CD4-positive, alpha-beta T cell treated with Interleukin-4 for 1 hour (primary cell): Measurements from ENCODE around the gene SLC6A4.
"Not testable (repeated sequence)": the region's sequence is repeated elsewhere in the genome, so short reads cannot be mapped to it uniquely, and the experiment has no call there.

Source experiments
- DNase-seq, 2 donors: peaks; one replicate each; pipeline ENCODE4 v3.0.0-alpha.2; 2020 to 2022

Gene SLC6A4

GRCh38 chr17:30238003-30238344 is 2.5 kb upstream of the SLC6A4 start:
- DNase-seq, result no peak

GRCh38 chr17:30237296-30238002 is 2.0 kb upstream of the SLC6A4 start:
- no peak for DNase-seq

DNA sequence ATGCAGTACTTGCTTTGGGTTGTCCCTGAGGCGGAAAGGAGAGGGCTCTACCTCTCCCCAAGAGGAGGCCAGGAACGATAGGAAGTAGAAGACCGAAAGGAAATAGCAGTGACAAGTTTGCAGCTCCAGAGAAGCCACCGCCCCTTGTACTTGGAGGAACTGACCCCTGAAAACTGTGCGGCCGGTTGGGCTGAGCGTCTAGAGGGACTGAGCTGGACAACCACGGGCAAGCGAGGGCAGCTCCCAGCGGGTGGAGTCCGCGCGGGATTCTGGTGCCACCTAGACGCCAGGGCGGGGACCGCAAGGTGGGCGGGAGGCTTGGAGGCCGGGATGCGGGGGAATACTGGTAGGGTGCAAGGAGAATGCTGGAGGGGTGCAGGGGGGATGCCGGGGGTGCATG is 1.3 kb upstream of the SLC6A4 start:
- DNase-seq, result peak; percentile 2 to 18

- DNase-seq, result no peak
Observed at GRCh38 chr17:30236297-30236624, 764 bp upstream of the SLC6A4 start.

- DNase-seq, result no peak
Observed at GRCh38 chr17:30234964-30235363, 533 bp downstream of the SLC6A4 start.

DNA sequence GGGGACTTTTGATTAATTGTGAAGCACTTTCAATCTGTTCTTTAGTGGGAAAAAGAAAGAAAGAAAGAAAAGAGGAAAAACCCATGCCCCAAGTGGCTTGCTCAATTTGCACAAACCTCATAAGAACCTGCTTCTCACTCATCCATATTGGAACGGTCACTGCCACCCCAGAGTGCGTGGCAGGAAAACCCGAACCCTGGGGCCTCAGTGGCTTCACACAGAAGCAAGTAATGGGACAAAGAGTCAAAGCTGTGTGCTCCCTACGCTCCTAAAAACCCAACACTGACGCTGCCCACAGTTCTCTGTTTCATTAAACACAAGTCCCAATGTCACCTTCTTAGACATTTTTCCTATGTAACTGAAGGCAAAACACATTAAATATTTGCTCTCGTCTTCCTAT is 1.2 kb downstream of the SLC6A4 start:
- DNase-seq, result no peak

- no peak for DNase-seq
Observed at GRCh38 chr17:30232824-30233427, 2.6 kb downstream of the SLC6A4 start.

DNA sequence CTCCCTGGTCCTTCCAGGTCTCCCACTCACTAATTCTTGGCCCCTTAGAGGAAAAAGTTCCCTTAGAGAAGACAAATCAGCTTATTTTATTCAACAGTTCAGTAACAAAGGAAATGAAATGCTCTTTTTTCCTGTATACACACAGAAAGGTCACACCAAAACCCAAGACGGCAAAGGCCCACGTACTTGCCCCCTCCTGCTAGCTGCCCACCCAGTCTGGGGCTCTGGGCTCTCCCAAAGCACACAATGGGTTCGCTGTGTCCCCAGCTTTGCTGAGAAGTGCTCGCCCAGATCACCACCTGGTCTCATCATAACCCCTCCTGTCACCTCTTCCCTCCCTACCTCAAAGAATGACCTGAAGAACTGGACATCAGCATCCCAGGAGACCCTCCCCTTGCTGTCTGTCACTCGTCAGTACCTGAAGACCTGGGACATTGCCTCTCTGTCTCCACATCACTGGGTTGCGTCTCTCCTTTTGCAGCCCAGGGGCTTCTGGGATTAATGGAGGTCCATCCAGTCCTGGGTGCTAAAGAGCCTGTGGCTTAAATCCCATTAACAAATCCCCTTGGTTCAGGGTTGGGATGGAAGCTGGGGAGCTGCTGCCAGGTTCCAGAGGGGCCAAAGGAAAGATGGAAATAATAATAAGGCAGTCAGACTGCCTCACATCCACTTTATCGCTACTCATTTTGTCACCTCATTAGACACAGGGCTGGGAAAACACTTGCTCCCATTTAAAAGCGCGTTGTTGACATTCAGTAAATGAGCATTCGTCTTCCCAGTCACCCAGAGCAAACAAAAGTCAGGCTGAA is 3.3 kb downstream of the SLC6A4 start:
- DNase-seq, result no peak

DNA sequence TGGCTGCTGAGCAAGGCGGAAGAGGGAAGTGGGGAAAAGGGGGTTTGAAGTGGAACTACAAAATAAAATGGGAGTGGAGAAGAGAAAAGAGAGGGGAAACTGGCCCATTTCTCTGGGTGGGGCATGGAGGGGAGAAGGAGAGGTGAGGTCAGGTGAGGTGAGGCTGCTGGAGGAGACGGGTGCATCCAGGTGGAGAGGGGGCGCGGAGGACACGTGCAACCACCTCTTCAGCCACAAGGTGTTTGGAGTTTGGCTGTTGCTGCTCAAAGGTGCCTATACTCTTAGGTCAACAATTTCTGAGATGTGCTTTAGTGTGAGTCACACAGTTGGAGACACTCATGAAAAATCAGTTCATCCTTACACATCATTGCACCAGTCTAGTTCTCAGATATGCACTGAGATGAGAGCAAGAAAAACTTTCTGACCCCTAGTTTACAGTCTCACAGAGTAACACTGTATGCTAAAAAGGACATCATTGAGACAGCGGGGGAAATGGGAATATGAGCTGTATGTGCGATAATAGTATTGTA is 4.8 kb downstream of the SLC6A4 start:
- no peak for DNase-seq

DNA sequence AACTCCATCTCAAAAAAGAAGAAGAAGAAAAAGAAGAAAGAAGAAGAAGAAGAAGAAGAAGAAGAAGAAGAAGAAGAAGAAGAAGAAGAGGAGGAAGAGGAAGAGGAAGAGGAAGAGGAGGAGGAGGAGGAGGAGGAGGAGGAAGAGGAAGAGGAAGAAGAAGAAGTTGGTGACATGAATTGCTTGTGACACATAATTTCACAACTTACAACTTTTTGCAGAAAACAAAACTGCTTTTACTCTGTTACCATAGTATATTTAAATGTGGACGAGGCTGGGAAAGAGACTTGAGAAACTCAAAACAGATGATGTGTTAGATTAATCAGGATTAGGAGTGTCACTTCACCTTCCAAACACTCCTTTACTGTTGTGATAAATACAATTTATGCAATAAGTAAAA is 5.5 kb downstream of the SLC6A4 start:
- DNase-seq, result not testable (repeated sequence)

GRCh38 chr17:30229012-30229411 is 6.5 kb downstream of the SLC6A4 start:
- no peak for DNase-seq

GRCh38 chr17:30228011-30228410 is 7.5 kb downstream of the SLC6A4 start:
- DNase-seq, result no peak

DNA sequence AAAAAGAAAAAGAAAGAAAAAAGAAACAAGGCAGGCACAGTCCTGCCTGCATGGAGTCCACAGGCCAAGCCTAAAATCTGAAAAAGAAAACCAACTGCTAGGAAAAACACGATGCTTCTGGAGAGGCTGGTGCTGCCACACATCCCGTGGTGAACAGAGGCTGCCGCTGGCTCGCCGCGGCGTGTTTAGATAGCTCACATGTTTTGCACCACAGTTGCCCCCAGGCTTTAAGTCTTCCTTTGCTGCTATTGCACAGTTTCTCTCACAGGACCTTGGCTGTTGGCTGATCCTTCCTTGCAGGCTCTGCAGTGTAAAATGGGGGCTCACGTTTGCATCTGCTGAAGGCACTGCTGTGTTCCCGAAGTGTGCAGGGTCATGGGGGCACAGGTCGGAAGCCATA is 8.6 kb downstream of the SLC6A4 start:
- DNase-seq, result no peak

GRCh38 chr17:30225919-30226553 is 9.5 kb downstream of the SLC6A4 start:
- no peak for DNase-seq

GRCh38 chr17:30225112-30225511 is 10.4 kb downstream of the SLC6A4 start:
- DNase-seq, result no peak

GRCh38 chr17:30224419-30224960 is 11.0 kb downstream of the SLC6A4 start:
- DNase-seq, result no peak

DNA sequence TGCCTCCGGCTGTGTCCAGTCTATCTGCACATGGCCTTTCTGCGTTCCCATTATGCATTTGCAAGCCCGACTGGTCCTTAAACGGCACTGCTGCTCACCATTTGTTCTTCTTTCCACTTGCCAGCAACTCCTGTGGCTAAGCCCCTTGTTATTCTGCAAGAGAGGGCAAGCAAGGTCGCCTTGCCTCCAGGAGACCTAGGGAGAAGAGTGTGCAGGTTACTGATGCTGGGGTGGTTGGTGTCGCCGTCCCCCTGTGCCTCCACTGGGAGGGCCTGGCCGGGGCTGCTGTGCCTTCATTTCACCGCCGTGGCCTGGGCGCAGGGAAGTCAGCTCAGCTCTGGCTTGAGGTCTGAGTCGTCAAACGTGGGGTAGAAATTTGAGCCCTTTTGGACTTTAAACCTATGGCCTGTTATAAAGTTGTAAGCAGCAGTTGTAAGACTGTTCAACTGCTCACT is 12.7 kb downstream of the SLC6A4 start:
- DNase-seq, result no peak

- no peak for DNase-seq
Observed at GRCh38 chr17:30222251-30222650, 13.2 kb downstream of the SLC6A4 start.

DNA sequence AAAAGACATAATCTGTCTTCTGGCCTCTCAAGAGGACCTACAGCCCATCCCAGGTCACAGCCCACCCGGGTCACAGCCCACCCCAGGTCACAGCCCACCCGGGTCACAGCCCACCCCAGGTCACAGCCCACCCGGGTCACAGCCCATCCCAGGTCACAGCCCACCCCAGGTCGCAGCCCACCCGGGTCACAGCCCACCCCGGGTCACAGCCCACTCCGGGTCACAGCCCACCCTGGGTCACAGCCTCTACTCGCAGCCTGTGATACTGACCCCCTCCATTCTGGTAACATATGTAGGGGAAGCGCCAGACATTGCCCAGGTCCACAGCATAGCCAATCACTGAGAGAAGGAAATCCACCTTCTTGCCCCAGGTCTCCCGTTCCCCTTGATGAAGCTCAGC is 14.2 kb downstream of the SLC6A4 start:
- no peak for DNase-seq

DNA sequence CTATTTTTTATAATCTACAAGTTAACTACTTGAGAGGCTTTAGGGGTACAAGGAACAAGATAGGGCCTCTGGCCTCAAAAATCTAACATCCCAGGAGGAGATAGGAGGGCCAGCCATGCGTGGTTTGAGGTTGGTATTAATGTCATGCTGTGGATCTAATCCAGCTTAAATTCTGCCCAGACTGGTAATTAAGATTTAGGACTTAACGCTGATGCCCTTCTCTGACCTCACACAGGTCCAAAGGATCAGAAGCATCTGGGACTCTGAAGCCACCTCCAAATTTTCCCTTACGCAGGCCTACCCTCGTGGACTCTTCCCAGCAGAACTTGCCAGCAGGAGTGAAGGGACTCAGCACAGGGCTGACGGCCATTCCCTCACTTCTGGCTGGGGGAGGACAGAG is 15.1 kb downstream of the SLC6A4 start:
- DNase-seq, result no peak

GRCh38 chr17:30219833-30220232 is 15.7 kb downstream of the SLC6A4 start:
- DNase-seq, result no peak

DNA sequence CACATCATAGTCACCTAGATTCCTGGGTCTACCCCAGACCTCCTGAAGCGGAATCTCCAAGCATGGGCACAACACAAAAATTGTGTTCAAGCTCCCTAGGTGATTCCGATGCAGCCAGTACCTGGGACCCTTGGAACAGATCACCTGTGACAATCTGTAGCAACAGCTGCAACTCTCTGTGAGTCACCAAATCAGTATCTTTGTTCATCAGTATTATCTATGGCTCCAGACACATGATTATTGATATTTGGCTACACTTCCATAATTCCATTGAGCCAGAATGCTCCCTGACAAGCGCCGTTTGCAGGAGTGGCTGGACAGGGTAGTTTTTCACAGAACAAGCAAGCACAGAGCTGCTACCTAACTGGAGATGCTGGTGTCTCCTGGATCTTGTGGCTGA is 16.2 kb downstream of the SLC6A4 start:
- DNase-seq, result no peak

GRCh38 chr17:30218799-30219198 is 16.7 kb downstream of the SLC6A4 start:
- no peak for DNase-seq
